ENCODE data around the gene OR6J1.

OR6J1 gene

DNA sequence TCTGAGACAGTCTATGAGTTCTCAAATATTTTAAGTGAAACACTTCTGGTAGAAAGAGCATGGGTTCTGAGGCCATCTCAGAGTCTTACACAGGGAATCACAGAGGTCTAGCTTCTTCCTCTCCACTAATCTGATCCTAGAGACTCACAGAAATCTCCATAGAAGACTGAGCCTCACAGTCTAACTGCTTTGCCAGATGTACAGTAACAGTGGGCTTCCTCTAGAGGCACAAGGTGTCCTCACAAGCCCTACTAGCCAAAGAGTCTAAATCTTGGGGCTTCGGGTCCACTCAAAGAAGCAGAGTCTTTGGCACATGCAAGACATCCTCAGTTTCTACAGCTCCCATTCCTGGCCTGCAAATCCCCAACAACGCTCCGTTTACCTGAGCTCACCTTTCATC lies 14.1 kb downstream of the OR6J1 start:
- H3K9me2 ChIP-seq (replicated peaks; ENCODE audit: control insufficient read depth, low read length), result no peaks in the 10 kb centered on the region
- no peak overlapping the region for H3K4me2 ChIP-seq (ENCODE audit: low read length)
- H4K20me1 ChIP-seq (ENCODE audit: control insufficient read depth, insufficient read depth, low read depth, low read length), result no peaks in the 10 kb centered on the region
- no peak overlapping the region for H3K4me3 ChIP-seq (ENCODE audit: low read length)
- H3K9me3 ChIP-seq (ENCODE audit: control insufficient read depth, insufficient read depth, low read length), result no peaks in the 10 kb centered on the region; the same call in 1 of the 2 replicates
- H3K36me3 ChIP-seq (ENCODE audit: control insufficient read depth, low read length), result no peaks in the 10 kb centered on the region
- TF ChIP-seq, protein P1, sequence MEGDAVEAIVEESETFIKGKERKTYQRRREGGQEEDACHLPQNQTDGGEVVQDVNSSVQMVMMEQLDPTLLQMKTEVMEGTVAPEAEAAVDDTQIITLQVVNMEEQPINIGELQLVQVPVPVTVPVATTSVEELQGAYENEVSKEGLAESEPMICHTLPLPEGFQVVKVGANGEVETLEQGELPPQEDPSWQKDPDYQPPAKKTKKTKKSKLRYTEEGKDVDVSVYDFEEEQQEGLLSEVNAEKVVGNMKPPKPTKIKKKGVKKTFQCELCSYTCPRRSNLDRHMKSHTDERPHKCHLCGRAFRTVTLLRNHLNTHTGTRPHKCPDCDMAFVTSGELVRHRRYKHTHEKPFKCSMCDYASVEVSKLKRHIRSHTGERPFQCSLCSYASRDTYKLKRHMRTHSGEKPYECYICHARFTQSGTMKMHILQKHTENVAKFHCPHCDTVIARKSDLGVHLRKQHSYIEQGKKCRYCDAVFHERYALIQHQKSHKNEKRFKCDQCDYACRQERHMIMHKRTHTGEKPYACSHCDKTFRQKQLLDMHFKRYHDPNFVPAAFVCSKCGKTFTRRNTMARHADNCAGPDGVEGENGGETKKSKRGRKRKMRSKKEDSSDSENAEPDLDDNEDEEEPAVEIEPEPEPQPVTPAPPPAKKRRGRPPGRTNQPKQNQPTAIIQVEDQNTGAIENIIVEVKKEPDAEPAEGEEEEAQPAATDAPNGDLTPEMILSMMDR (IDR thresholded peaks at IDR 0.05; ENCODE audit: low read depth, low read length, poor library complexity, severe bottlenecking), result no peak
- TF ChIP-seq EZH2phosphoT487 (IDR thresholded peaks at IDR 0.05; ENCODE audit: borderline replicate concordance, low read length), result no peak
- H3K27ac ChIP-seq (ENCODE audit: low read depth, low read length), result no peak overlapping the region
- no peaks in the 10 kb centered on the region for H3K4me1 ChIP-seq (ENCODE audit: control insufficient read depth, low read length)
- peaks cover 11% of the 10 kb centered on the region for H3K27me3 ChIP-seq (ENCODE audit: control insufficient read depth, low read length)
- H3F3A ChIP-seq (ENCODE audit: control insufficient read depth, insufficient read depth), result no peaks in the 10 kb centered on the region
- no peaks in the 10 kb centered on the region for H3K79me2 ChIP-seq (ENCODE audit: control insufficient read depth, low read length)

DNA sequence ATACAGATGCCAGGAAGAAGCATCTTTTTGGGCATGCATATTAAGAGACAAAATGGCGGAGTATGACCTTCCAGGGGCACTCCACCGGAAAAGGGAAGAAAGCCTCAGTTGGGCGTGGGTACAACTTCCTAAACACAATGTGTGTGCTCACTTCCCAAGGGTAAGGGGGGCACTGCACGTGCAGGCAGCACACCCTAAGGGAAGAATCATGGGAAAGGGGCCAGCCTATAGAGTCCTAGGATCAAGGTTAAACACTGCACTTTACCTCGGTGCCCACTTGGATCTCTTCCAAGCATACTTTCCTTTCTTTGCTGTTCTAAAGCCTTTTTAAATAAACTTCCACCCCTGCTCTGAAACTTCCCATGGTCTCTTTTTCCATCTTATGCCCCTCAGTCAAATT lies 14.8 kb downstream of the OR6J1 start:
- TF ChIP-seq EZH2phosphoT487 (IDR thresholded peaks at IDR 0.05; ENCODE audit: borderline replicate concordance, low read length), result no peak
- TF ChIP-seq, protein P1 (IDR thresholded peaks at IDR 0.05; ENCODE audit: low read depth, low read length, poor library complexity, severe bottlenecking), result no peak
- Histone ChIP-seq H3K27me3 (ENCODE audit: control insufficient read depth, low read length) (peaks cover 11% of the 10 kb centered on the region), H3K9me2 (replicated peaks; ENCODE audit: control insufficient read depth, low read length) (no peaks in the 10 kb centered on the region), H3K79me2 (ENCODE audit: control insufficient read depth, low read length) (no peaks in the 10 kb centered on the region), H3K4me3 (ENCODE audit: low read length) (no peak overlapping the region), H3K4me1 (ENCODE audit: control insufficient read depth, low read length) (no peaks in the 10 kb centered on the region), H3K36me3 (ENCODE audit: control insufficient read depth, low read length) (no peaks in the 10 kb centered on the region), H4K20me1 (ENCODE audit: control insufficient read depth, insufficient read depth, low read depth, low read length) (no peaks in the 10 kb centered on the region), H3K4me2 (ENCODE audit: low read length) (no peak overlapping the region), H3K27ac (ENCODE audit: low read depth, low read length) (no peak overlapping the region), H3F3A (ENCODE audit: control insufficient read depth, insufficient read depth) (no peaks in the 10 kb centered on the region), H3K9me3 (ENCODE audit: control insufficient read depth, insufficient read depth, low read length) (no peaks in the 10 kb centered on the region; the same call in 1 of the 2 replicates)

DNA sequence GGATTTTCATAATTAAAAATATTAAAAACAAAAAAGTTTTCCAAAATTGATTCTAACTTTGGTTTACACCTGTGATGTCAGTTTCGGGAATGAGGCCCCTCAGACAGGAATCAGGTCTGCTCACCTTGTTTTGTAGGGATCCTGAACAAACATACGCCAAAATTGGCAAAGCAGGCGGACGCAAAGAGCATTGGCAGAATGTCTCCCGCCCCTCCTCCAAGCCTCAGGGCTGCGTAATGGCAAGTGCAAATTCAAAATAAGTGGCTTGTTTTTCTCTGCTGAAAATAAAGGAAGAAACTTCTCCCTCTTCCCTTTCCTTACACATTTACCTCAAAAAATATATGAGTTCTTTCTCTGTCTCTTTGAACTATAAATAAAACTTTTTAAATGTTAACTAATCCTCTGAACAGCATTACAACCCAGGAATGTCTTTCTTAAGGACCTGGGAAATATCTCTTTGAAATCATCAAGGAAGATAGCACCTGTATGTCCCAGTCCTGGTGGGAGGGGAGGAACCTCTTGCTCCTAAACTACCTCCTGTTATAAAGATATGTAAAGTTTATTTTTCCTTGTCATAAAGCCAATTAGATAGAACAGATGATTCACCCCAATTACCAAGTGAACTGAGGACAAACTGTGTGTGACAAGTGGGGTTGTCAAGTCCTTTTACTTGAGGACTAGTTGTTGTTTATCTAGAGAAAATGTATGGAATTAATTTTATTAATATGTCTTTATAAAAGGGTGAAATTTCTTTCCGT lies 16.5 kb downstream of the OR6J1 start:
- Histone ChIP-seq H3K27me3 (ENCODE audit: control insufficient read depth, low read length) (peaks cover 11% of the 10 kb centered on the region), H3K4me3 (ENCODE audit: low read length) (no peak overlapping the region), H3F3A (ENCODE audit: control insufficient read depth, insufficient read depth) (no peaks in the 10 kb centered on the region), H3K4me1 (ENCODE audit: control insufficient read depth, low read length) (no peaks in the 10 kb centered on the region), H3K79me2 (ENCODE audit: control insufficient read depth, low read length) (no peaks in the 10 kb centered on the region), H4K20me1 (ENCODE audit: control insufficient read depth, insufficient read depth, low read depth, low read length) (no peaks in the 10 kb centered on the region), H3K4me2 (ENCODE audit: low read length) (no peak overlapping the region), H3K27ac (ENCODE audit: low read depth, low read length) (no peak overlapping the region), H3K36me3 (ENCODE audit: control insufficient read depth, low read length) (no peaks in the 10 kb centered on the region), H3K9me2 (replicated peaks; ENCODE audit: control insufficient read depth, low read length) (no peaks in the 10 kb centered on the region), H3K9me3 (ENCODE audit: control insufficient read depth, insufficient read depth, low read length) (no peaks in the 10 kb centered on the region; the same call in 1 of the 2 replicates)
- TF ChIP-seq, protein P1 (IDR thresholded peaks at IDR 0.05; ENCODE audit: low read depth, low read length, poor library complexity, severe bottlenecking), result no peak
- no peak for TF ChIP-seq EZH2phosphoT487 (IDR thresholded peaks at IDR 0.05; ENCODE audit: borderline replicate concordance, low read length)

Data from DOHH2 (cell line).